HUES6 (cell line): Measurements from ENCODE around the gene GLUD1.
"Not testable (repeated sequence)": the region's sequence is repeated elsewhere in the genome, so short reads cannot be mapped to it uniquely, and the experiment has no call there.

Source experiments
- H3K27ac ChIP-seq: 2 replicates; pipeline ENCODE4 v1.7.0; 2013; ENCODE audit warnings: low read depth, mild to moderate bottlenecking, low read length, inconsistent platforms
- H3K27me3 ChIP-seq: 2 replicates; pipeline ENCODE4 v1.6.1; 2013; ENCODE audit warnings: low read length; ENCODE audit not compliant: control insufficient read depth, insufficient read depth
- H3K36me3 ChIP-seq: 2 replicates; pipeline ENCODE4 v1.6.1; 2013; ENCODE audit warnings: low read length; ENCODE audit not compliant: control insufficient read depth, insufficient read depth
- H3K4me1 ChIP-seq: 2 replicates; pipeline ENCODE4 v1.6.1; 2013; ENCODE audit warnings: low read length; ENCODE audit not compliant: control insufficient read depth, insufficient read depth
- H3K4me3 ChIP-seq: 2 replicates; pipeline ENCODE4 v1.5.1; 2013; ENCODE audit warnings: low read depth, low read length
- H3K9ac ChIP-seq: one replicate; pipeline ENCODE4 v1.6.1; 2013; ENCODE audit warnings: mild to moderate bottlenecking, low read length
- H3K9me3 ChIP-seq: 2 replicates; pipeline ENCODE4 v1.6.1; 2013; ENCODE audit warnings: low read depth, low read length; ENCODE audit not compliant: control insufficient read depth, insufficient read depth

GLUD1 gene

GRCh38 chr10:87066178-87066577, 28.5 kb downstream of the GLUD1 start:
- Histone ChIP-seq H3K9ac (no peak overlapping the region), H3K36me3 (peaks cover 75% of the 10 kb centered on the region), H3K27me3 (no peaks in the 10 kb centered on the region), H3K9me3 (no peaks in the 10 kb centered on the region), H3K4me1 (no peaks in the 10 kb centered on the region), H3K4me3 (no peak overlapping the region), H3K27ac (no peak overlapping the region)

GRCh38 chr10:87064651-87065050, 30.0 kb downstream of the GLUD1 start:
- no peak overlapping the region for H3K27ac ChIP-seq
- H3K4me1 ChIP-seq, result no peaks in the 10 kb centered on the region
- no peak overlapping the region for H3K4me3 ChIP-seq
- H3K9me3 ChIP-seq, result no peaks in the 10 kb centered on the region
- peaks cover 81% of the 10 kb centered on the region for H3K36me3 ChIP-seq
- no peak overlapping the region for H3K9ac ChIP-seq
- no peaks in the 10 kb centered on the region for H3K27me3 ChIP-seq

DNA sequence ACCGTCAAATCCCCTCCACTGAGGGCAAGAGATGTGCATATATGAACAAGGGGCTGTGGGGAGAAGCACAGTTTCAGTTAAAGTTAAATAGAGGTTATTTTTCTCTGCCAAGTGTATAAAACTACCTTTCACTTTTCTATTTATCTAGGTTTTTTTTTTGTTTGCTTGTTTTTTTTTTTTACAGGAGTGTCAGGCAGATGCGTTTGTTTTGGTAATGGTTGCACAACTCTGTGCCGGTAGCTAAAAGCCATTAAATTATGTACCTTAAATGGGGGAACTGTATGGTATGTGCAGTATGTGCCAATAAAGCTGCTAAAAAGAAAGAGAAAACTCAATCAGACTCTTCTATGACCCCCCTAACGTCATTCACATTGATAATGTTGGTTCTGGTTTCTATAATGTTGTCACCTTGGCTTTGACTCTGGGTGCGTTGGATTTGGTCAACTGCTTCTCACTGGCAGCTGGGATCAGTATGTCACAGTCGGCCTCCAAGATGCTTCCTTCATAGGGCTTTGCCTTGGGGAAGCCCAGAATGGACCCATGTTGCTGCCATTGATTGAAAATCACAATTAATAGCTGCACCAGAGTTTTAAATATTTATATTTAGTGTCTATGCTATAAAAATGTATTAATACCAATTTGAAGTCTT, 34.2 kb downstream of the GLUD1 start:
- no peak overlapping the region for H3K27ac ChIP-seq
- H3K9me3 ChIP-seq, result no peaks in the 10 kb centered on the region
- no peaks in the 10 kb centered on the region for H3K27me3 ChIP-seq
- H3K9ac ChIP-seq, result no peak overlapping the region
- H3K4me3 ChIP-seq, result no peak overlapping the region
- peaks cover 76% of the 10 kb centered on the region for H3K36me3 ChIP-seq
- H3K4me1 ChIP-seq, result no peaks in the 10 kb centered on the region

- no peaks in the 10 kb centered on the region for H3K4me1 ChIP-seq
- H3K9me3 ChIP-seq, result no peaks in the 10 kb centered on the region
- H3K27ac ChIP-seq, result no peak overlapping the region
- H3K36me3 ChIP-seq, result peaks cover 78% of the 10 kb centered on the region
- no peaks in the 10 kb centered on the region for H3K27me3 ChIP-seq
- no peak overlapping the region for H3K4me3 ChIP-seq
- no peak overlapping the region for H3K9ac ChIP-seq
These were observed 35.2 kb downstream of the GLUD1 start for GRCh38 chr10:87059401-87059800.

DNA sequence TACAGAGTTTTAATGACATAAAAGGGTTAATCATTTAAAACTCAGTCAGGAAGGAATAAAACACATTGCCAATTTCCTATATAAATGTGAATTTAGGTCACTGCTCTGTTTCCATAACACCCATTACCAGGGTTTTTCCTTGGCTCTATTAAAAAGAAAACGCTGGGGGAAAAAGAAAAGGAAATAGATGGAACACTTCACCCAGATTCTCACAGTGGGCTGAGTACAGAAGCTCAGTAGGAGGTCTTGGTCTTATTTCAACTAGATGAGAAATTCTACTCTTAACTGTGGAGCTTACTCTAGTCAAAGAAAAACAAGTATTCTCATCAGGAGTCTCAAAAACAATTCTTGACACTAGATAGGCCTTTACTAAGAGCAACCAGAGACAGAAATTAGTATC, 36.5 kb downstream of the GLUD1 start:
- Histone ChIP-seq H3K4me3 (no peak overlapping the region), H3K9ac (no peak overlapping the region), H3K9me3 (no peaks in the 10 kb centered on the region), H3K36me3 (peaks cover 85% of the 10 kb centered on the region), H3K27me3 (no peaks in the 10 kb centered on the region), H3K4me1 (no peaks in the 10 kb centered on the region), H3K27ac (no peak overlapping the region)

- H3K9me3 ChIP-seq, result no peaks in the 10 kb centered on the region
- H3K36me3 ChIP-seq, result peaks cover 85% of the 10 kb centered on the region
- H3K27ac ChIP-seq, result no peak overlapping the region
- no peak overlapping the region for H3K4me3 ChIP-seq
- H3K4me1 ChIP-seq, result no peaks in the 10 kb centered on the region
- H3K9ac ChIP-seq, result no peak overlapping the region
- no peaks in the 10 kb centered on the region for H3K27me3 ChIP-seq
These were observed 40.0 kb downstream of the GLUD1 start for GRCh38 chr10:87054373-87055295.

- Histone ChIP-seq H3K36me3 (peaks cover 83% of the 10 kb centered on the region), H3K27me3 (no peaks in the 10 kb centered on the region), H3K9me3 (no peaks in the 10 kb centered on the region), H3K4me1 (no peaks in the 10 kb centered on the region), H3K4me3 (no peak overlapping the region), H3K27ac (no peak overlapping the region), H3K9ac (no peak overlapping the region)
These were observed 41.0 kb downstream of the GLUD1 start for GRCh38 chr10:87053577-87054181.

DNA sequence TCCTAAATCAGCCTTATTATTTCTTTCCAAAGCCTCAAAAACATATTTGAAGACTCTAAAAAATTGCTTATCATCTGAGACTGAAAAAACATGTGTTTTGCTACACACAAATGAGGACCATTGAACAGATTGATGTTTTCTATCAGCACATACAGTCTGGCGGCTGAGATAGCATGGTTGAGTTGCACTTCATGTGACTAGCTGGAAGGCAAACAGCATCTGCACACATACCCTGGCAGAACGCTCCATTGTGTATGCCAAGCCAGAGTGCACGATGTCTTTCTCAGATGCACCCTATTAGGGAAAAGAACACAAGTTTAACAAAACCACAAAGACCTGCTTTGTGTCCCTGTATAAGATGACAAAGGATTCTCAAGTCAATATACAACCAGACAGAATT, 41.5 kb downstream of the GLUD1 start:
- Histone ChIP-seq H3K27ac (no peak overlapping the region), H3K27me3 (no peaks in the 10 kb centered on the region), H3K4me1 (no peaks in the 10 kb centered on the region), H3K9ac (no peak overlapping the region), H3K36me3 (peaks cover 81% of the 10 kb centered on the region), H3K9me3 (no peaks in the 10 kb centered on the region), H3K4me3 (no peak overlapping the region)

DNA sequence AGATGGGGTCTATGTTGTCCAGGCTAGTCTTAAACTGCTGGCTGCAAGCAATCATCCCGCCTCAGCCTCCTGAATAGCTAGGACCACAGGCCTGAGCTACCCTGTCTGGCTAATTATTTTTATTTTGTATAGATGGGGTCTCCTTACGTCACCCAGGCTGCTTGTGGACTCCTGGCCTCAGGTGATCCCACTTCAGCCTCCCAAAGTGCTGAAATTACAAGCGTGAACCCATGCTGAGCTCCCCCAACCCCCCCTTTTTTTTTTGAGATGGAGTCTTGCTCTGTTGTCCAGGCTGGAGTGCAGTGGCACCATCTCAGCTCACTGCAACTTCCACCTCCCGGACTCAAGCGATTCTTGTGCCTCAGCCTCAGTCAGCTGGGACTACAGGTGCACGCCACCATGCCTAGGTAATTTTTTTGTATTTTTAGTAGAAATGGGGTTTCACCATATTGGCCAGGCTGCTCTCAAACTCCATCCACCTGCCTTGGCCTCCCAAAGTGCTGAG, 49.2 kb downstream of the GLUD1 start:
- H3K4me1 ChIP-seq, result no peaks in the 10 kb centered on the region
- H3K9me3 ChIP-seq, result no peaks in the 10 kb centered on the region
- H3K9ac ChIP-seq, result no peak overlapping the region
- H3K36me3 ChIP-seq, result peaks cover 23% of the 10 kb centered on the region
- H3K4me3 ChIP-seq, result no peak overlapping the region
- no peak overlapping the region for H3K27ac ChIP-seq
- H3K27me3 ChIP-seq, result no peaks in the 10 kb centered on the region

- not testable (repeated sequence) for H3K9me3 ChIP-seq, H3K4me1 ChIP-seq, H3K9ac ChIP-seq, H3K4me3 ChIP-seq, H3K27ac ChIP-seq, H3K36me3 ChIP-seq, H3K27me3 ChIP-seq
These were observed 51.1 kb downstream of the GLUD1 start for GRCh38 chr10:87043579-87043978.

DNA sequence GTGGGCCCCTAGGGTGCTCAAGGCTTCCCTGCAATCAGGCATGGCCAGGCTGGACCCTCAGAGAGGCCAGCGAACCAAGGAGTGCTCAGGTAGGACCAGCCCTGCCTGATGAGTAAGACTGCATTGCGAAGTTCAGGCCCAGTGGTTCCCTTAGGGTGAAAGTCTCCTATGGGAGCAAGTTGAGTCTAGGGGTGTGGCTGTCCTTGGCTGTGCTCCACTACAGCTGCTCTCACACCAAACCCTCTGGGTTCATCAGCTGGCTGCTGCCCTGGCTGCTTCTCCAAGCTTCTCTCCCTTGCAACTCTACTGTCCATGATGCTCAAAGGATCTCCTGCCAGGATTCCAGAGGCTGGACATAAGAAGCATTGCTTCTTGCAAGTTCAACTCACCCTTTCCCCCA, 55.9 kb downstream of the GLUD1 start:
- no peak overlapping the region for H3K9ac ChIP-seq
- no peaks in the 10 kb centered on the region for H3K27me3 ChIP-seq
- no peaks in the 10 kb centered on the region for H3K9me3 ChIP-seq
- no peaks in the 10 kb centered on the region for H3K36me3 ChIP-seq
- no peak overlapping the region for H3K4me3 ChIP-seq
- H3K27ac ChIP-seq, result no peak overlapping the region
- no peaks in the 10 kb centered on the region for H3K4me1 ChIP-seq
